NCI-H510A treated with DMSO at 0.1 percent for 48 hours (cell line): Measurements from ENCODE around the gene ZBTB20.

Experiments used
- DNase-seq: peaks from one replicate; lab custom pipeline; 2025; lab: John Stamatoyannopoulos, UW

The ZBTB20 gene

DNA sequence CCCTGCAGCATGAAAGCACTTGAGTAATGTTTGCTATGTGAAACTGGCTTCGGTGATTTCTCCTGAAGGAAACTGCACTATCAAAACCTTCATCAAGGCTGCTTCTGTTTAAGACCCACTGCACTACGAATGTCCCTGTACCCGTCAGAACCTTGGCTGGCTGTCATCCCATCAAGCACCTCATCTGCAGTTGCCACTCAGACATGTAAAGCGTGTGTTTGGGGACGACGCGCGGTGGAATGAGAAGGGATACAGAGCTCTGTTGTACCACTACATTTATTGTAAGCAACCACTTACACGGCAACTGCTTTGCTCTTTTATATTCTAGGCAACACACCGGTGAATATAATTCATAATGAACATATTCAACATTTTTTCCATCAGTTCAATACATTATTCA, 705.7 kb downstream of the ZBTB20 start:
- no peak for DNase-seq

- no peak for DNase-seq
Measured at GRCh38 chr3:114440700-114441099, 706.4 kb downstream of the ZBTB20 start.

DNA sequence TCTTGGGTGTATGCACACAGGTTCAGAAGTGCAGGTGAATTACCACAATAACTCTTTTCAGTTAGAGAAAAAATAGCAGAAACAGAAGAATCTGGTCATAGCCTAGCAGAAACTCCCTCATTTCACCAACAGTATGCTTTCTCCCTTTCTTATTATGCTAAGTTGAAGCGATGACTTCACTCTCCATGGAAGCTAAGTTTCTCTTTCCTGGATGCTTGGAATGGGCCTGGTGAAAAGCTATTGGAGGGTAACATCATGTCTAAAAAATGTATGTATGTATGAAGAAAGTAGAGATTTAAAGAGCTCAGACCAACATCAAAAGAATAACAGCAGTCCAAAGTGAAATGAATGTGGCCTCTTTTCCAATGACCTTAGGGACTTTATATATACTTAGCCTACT, 707.8 kb downstream of the ZBTB20 start:
- no peak for DNase-seq

GRCh38 chr3:114437897-114438296, 709.2 kb downstream of the ZBTB20 start:
- DNase-seq: no peak

GRCh38 chr3:114436182-114436581, 710.9 kb downstream of the ZBTB20 start:
- DNase-seq: no peak

- DNase-seq: no peak
Measured at GRCh38 chr3:114435386-114436115, 711.5 kb downstream of the ZBTB20 start.

DNA sequence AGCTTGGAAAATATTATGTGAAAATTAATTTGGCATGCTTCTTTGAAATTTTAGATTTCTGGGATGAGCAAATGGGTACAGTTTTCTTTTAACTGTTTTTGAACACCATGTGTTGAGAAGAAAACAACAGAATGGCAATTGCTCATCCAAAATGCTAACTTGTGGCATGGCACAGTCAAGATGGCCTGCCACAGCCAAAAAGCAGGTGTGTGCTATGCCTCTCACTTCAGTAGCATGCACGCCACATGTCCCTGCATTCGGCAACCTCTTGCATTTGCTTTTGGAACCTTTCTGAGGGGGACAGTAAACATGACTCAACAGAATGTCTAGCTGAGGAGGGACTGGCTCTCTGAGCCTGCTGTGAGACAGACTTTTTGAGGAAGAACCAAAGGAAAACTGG, 714.8 kb downstream of the ZBTB20 start:
- no peak for DNase-seq

DNA sequence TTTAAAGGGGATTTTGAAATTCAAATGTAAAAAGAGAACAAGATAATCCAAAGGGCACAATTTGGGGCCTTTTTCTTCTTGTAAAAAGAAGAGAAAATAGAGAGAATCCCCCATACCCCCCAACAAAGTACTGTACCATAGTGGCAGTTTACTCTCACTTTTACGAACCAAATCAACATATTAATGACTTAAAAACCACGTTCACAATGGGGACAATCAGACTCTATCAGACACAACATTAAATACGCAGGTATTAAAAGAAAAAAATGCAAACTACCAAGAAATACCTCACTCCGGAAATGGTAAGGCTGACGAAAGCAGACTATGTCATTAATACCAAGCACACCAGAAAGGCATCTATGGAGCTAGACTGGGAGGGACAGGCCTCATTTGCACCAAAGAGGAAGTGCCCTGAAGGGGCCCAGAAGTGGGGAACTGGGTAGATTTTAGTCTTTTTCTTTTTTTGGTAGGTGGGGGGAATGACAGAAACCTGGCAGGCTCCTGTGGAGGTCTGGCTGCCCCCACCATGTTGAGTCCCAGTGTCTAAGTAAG, 719.0 kb downstream of the ZBTB20 start:
- no peak for DNase-seq

DNA sequence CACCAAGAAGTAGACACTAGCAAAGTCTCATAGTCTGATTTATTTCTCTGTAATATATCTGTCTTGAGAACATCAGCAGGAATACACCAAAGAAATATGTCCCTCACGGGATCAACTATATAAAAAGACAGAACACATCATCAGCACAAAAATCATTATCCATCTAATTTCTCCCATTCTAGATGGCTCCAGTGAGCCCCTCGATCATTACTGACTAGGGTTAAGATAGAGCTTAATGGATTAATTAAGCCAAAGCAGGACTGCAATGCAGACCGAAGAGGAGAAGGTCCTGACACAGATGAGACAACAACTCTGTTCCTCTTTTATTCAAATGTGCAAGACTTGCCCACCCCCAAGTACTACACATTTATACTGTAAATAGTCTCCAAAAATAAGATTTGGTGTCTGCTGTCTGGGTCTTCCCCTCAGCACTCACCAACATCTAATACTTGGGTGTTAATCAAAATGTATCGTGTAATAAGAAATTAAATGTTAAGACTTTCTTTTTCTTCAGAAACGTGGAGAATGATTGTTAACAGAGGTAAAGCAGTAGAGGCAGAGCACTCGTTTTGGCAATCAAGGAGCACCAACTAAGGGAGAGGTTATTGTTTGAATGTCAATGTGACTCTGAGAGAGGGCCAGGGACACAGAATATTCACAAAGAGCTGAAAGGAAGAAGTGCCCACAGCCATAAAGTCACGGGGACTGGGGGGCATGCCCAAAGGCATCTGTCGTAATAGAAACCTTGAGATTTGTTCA, 719.6 kb downstream of the ZBTB20 start:
- DNase-seq: no peak

DNA sequence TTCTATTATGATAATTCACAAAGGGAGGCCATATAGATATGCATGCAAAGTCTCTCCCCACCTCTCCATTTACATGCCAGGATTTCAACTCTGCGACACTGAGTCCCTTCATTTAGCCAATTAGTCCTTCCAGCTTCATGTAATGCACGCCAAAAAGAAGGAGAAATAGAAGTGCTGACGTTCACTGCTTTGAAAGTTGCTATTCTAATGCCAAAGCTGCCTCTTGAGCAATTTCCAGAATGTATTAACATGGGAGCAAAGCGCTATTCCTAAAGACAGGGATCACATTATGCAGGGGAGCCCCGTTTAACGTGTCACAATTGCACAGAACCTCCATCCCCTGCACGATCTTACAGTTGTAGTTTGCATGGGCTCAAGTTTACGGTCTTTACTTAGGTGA, 722.8 kb downstream of the ZBTB20 start:
- DNase-seq: no peak

DNA sequence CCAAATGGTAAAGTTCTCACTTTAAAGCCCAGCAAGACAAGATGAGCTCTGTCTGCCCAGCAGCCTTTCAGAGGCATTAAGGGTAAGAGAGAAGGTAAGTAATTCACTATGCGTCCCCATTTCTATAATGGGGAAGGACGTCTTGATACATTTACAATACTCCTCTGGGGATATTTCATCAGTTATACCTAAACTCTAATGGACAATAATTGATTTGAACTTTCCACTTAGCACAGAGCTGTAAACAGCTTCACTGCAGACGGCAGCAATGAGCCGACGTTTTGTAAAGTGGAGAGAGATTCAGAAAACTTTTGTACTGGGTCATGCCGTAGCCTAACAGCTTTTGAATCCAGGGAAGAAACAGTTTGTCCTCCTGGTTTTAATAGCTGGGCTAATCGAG, 725.9 kb downstream of the ZBTB20 start:
- DNase-seq: no peak

- DNase-seq: no peak
Measured at GRCh38 chr3:114420072-114420471, 727.0 kb downstream of the ZBTB20 start.

DNA sequence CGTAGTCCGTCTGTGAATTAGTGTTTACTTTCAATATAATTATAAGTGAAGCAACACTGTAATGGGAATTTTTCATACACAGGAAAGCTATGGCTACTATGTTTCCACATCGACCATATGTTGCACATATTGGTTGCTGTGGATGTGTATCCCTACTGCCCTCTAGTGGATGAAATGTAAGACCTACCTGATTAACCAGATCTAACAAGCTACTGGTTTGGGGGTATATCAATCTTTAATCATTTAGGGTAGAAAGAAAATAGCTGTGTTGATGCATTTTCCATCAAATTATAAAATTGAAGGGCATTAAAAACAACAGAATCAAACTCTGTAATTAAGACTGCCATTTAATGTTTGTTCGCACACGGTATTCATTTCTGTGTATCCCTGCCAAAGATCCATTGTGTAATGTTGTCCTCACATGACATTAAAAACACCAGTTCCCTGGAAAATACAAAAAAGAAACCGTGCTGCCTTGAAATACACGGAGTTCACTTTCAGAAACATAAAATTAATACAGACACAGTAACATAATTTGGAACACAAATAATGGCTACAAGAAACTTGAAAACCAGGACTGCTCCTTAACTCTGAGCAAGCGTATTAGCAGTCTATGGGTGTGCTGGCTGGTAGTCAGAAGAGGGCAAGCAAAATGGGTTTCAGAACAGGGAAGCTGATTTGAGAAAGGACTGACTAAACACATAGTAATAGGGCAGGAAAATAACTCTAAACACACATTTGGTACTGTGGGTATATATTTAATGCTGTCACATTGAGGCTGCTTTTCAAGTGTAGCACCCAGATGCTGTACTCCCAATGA, 728.2 kb downstream of the ZBTB20 start:
- DNase-seq: peak; percentile 9

GRCh38 chr3:114418107-114418506, 729.0 kb downstream of the ZBTB20 start:
- no peak for DNase-seq

DNA sequence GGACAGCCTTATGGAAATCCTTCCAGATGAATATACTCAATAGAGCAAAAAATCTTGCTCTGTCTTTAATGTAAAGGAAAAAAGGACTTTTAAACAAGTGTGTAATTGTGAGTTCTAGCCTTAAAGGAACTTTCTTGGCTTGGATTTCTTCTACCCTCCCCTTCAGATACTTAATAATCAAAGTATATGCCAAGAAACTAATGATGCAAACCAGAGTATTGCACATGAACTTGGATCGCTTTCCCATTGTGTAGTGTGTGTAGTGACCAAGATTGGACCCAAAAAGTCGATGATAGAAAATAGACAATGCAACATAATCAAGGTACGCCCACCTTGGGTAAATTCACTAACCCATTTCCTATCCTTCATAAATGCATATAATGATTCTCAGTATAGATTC, 729.4 kb downstream of the ZBTB20 start:
- no peak for DNase-seq

- no peak for DNase-seq
Measured at GRCh38 chr3:114417265-114417664, 729.8 kb downstream of the ZBTB20 start.

GRCh38 chr3:114411811-114412803, 735.0 kb downstream of the ZBTB20 start:
- DNase-seq: no peak

DNA sequence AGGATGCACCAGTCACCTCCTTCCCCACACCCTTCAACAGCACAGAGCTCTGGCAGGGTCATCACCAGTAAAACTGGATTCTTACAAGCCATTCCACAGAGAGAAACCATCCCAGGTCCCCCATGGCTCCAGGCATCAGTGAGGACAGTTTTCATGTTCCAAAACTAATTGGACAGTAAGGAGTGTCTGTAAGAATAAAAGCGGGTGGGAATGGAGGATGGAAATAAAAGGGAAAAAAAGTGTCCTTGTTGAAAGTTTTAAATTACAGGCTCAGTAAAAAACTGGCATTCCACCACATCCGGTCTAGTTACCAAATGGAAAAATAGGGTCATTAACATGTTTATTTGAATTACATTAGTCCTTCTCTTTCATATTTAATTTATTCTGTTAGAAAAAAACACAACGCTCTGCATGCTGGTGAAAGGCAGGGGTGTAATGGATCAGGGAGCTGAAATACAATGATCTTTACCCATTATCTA, 735.9 kb downstream of the ZBTB20 start:
- DNase-seq: no peak

DNA sequence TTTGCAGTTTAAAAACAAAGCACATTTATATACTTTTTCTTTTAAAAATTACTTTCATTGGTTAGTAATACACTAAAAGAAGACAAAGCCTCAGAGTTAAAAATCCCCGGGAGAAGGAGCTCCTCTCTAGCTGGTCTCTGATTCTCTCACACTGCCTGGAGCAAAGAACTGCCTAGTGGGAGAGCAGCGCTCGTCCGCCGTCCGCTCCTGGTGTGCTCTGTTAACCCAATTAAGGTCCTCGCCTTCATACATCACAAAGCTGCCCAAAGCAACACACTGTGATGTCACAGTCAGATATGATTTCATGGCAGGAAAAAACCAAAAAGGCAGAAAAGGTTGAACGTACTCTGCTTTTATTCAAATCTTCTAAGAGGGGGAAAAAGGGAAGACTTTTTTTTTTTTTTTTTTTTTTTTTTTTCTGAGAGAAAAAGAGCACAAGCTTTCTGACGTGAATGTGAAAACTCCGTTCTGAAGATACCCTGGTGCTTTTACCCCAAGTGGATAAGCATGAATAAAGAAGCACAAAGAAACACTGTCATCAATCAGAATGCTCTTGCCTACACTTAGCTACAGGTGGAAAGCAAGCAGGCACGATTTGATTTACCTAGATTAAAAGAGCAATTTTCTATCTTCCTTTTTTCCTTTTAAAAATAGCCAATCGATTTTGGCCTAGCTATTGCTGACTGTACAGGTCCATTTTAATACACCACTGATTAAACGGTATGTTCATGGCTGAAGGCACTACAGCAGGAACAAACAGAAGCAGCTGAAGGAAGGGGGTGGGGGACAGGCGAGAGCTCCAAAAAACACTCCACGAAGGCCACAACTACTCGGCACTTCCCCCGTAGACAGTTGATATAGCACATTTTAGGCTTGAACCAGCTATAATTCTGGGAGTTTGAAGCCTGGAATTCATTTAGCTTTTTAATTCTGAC, 738.1 kb downstream of the ZBTB20 start:
- DNase-seq: peak; percentile 7

DNA sequence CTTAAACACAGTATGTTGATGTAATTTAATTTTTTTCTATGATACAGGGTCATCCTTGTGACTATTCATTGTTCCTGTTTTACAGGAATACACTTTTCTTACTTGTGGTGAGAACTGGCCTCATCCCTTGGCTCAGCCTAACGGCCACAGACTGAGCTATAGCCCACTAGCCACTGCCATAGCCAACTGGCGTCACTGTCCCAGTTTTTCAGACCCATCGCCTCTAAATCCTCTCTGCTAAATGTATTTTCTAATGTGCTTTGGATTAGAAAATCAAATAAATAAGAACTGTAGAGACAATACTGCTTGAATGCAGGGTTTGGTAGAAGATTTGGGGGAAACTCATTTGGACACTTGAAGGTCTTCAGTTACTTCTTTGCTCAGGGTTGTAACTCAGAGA, 740.2 kb downstream of the ZBTB20 start:
- no peak for DNase-seq
